ENCODE results near the gene RAB18.
"Not testable (repeated sequence)": the region's sequence is repeated elsewhere in the genome, so short reads cannot be mapped to it uniquely, and the experiment has no call there.

The RAB18 gene

DNA sequence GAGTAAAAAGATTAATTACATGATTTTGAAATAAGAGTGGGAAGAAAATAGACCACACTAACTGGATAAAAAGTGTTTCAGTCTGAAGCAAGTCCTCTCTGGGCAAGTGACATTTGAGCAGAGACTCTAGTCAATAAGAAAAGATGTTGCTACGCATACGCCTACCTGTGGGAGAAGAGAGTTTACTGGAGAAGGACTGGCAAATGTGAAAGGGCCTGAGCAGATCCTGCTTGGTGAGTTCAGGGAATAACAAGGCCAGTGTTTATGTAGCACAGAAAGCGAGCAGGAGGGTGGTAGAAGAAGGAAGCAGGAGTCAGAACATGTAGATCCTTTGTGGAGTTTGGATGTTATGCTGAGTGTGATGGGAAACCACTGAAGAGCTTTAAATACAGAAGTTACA lies 43.4 kb downstream of the RAB18 start:
- no peak overlapping the region for H3K4me3 ChIP-seq (ENCODE audit: low read length)
- TF ChIP-seq ZNF274 (IDR thresholded peaks at IDR 0.05; ENCODE audit: low read depth, low read length), result no peak

DNA sequence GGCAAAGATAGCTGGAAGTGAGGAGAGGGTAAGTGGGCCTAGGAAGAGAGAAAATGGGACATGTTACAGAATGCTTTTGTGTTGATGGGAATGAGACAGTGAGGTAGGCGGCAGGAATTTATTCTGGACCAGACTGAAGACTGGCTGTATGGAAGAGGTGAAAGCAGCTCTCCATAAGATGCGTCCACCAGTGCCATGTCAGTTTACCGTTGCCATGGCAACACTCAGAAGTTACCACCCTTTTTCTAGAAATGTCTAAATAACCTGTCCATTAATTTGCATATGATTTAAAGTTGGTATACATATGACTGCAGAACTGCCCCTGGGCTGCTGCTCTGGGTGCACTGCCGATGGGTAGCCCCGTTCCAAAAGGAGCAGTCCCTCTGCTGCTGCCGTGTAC lies 46.7 kb downstream of the RAB18 start:
- H3K4me3 ChIP-seq (ENCODE audit: low read length), result no peak overlapping the region
- no peak for TF ChIP-seq ZNF274 (IDR thresholded peaks at IDR 0.05; ENCODE audit: low read depth, low read length)

GRCh38 chr10:27558612-27559020 lies 54.5 kb downstream of the RAB18 start:
- no peak overlapping the region for H3K4me3 ChIP-seq (ENCODE audit: low read length)
- TF ChIP-seq ZNF274 (IDR thresholded peaks at IDR 0.05; ENCODE audit: low read depth, low read length), result no peak

DNA sequence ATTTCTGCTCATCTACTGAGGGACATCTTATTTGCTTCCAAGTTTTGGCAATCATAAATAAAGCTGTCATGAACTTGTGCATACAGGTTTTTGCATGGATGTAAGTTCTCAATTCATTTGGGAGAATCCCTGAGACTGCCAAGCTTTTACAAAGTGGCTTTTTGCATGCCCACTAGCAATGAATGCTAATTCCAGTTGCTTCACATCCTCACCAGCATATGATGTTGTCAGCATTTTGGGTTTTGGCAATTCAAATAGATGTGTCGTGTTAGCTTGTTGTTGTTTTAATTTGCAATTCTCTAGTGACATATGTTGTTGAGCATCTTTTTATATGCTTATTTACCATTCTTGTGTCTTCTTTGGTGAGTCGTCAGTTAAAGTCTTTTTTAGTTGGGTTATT lies 57.2 kb downstream of the RAB18 start:
- TF ChIP-seq ZNF274 (IDR thresholded peaks at IDR 0.05; ENCODE audit: low read depth, low read length), result no peak
- H3K4me3 ChIP-seq (ENCODE audit: low read length), result no peak overlapping the region

DNA sequence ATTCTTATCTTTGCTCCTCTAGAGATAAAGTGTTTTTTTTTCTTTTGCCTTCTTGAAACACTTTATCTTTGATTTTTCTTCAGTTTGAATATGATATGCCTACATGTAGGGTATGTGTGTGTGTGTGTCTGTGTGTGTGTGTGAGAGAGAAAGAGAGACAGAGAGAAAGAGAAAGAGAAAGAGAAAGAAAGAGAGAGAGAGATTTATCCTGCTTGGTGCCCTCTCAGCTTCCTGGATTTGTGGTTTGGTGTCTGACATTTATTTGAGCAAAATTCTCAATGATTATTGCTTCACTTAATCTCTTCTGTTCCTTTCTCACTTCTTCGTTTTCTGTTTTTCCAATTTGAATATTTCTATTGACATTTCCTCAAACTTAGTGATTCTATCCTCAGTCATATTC lies 60.3 kb downstream of the RAB18 start:
- no peak overlapping the region for H3K4me3 ChIP-seq (ENCODE audit: low read length)
- TF ChIP-seq ZNF274 (IDR thresholded peaks at IDR 0.05; ENCODE audit: low read depth, low read length), result no peak

- TF ChIP-seq ZNF274 (IDR thresholded peaks at IDR 0.05; ENCODE audit: low read depth, low read length), result no peak
- H3K4me3 ChIP-seq (ENCODE audit: low read length), result no peak overlapping the region
Measured at GRCh38 chr10:27564880-27565279, 60.8 kb downstream of the RAB18 start.

DNA sequence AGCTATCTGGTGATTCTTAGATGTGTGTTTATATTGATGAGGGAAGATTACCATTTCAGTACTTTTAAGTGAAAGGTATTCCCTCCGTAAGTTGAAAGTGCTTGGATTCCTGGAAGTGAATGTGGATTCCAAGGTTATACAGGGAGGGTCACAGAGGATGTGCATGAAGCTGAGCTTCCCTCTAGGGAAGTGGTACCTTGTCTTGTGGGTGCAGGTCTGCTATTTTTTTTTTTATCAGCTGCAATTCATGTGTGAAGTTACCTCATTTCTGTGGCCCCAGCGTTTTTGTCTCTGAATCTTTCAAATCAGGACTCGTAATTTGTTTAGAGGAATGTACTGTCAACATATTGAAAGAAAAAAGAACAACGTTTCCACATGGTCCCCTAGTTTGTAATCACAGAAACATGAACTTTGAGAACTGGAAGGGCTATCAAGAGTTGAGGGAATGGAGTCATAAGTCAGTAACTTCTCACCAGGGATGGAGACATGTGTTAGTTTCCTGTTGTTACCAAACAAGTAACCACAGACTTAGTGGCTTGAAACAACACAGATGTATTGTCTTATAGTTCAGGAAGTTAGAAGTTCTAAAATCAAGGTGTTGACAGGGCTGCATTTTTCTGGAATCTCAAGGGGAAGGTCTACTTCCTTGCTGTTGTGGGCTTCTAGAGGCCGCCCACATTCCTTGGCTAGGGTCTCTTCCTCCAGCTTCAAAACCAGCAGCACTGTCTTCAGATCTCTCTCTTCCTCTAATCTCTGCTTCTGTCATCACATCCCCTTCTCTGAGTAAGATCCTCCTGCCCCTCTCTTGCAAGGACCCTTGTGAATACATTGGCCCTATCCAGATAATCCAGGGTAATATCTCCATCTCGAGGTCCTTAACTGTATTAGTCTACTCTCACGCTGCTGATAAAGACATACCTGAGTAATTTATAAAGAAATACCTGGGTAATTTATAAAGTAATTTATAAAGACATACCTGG lies 64.4 kb downstream of the RAB18 start:
- no peak for TF ChIP-seq ZNF274 (IDR thresholded peaks at IDR 0.05; ENCODE audit: low read depth, low read length)

DNA sequence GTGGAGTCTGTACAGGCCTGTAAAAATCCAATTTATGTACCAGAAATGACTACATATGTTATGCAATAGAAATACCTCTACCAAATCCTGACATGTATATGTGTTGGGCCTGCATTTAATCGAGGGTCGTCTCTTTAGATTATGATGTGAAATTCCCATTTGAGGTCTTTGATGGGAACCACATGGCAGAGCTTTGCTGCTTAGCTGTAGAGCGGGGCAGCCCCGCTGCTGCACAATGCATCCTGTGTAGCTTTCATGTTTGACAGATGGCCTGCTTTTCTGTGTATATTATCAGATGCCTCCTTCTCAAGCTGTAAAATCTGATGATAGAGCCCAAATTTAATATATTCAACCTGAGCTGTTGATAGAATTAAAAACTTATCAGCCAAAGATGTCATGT lies 65.8 kb downstream of the RAB18 start:
- no peak overlapping the region for H3K4me3 ChIP-seq (ENCODE audit: low read length)
- TF ChIP-seq ZNF274 (IDR thresholded peaks at IDR 0.05; ENCODE audit: low read depth, low read length), result no peak

More for the DNA sequence above, 64.4 kb downstream of the RAB18 start:
- H3K4me3 ChIP-seq (ENCODE audit: low read length), result no peak overlapping the region

- H3K4me3 ChIP-seq (ENCODE audit: low read length), result not testable (repeated sequence)
Measured at GRCh38 chr10:27577038-27577437, 72.9 kb downstream of the RAB18 start.

GRCh38 chr10:27578316-27578715 lies 74.2 kb downstream of the RAB18 start:
- H3K4me3 ChIP-seq (ENCODE audit: low read length), result no peak overlapping the region
- no peak for TF ChIP-seq ZNF274 (IDR thresholded peaks at IDR 0.05; ENCODE audit: low read depth, low read length)

DNA sequence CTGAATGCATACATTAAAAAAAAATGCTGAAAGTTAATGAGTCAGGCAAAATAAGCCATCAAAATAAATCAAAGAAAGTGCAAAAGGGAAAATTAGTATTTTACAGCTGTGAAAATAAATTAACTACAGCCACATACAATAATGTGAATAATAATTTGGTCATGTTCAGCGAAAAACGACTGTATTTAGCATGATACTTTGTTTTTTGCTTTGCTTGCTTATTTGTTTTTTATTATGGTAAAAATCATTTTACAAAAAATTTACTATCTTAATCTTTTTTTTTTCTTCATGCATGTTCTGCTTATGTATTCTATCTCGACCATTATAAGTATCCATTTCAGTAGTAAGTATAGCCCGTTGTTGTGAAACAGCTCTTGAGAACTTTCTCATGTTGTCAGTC lies 77.1 kb downstream of the RAB18 start:
- no peak for TF ChIP-seq ZNF274 (IDR thresholded peaks at IDR 0.05; ENCODE audit: low read depth, low read length)
- no peak overlapping the region for H3K4me3 ChIP-seq (ENCODE audit: low read length)

- TF ChIP-seq ZNF274 (IDR thresholded peaks at IDR 0.05; ENCODE audit: low read depth, low read length), result no peak
- no peak overlapping the region for H3K4me3 ChIP-seq (ENCODE audit: low read length)
Measured at GRCh38 chr10:27584302-27584701, 80.2 kb downstream of the RAB18 start.

Data from GM08714 (cell line).